Cardiac fibroblast (primary cell): ENCODE measurements around the gene SELENBP1.

ENCODE experiments used
- DNase-seq, 2 donors: peaks; one replicate each; pipeline versions ENCODE4 v3.0.0 to v3.0.0-alpha.2; 2010; ENCODE audit warnings: low read depth in 2 of 2
- H3K4me3 ChIP-seq, 2 donors: replicated peaks in 1 of 2; 1 replicate in 1 of 2; 2 replicates in 1 of 2; pipeline ENCODE4 v1.5.1; 2011; ENCODE audit warnings: low read depth in 2 of 2, low read length in 2 of 2, mild to moderate bottlenecking in 2 of 2, moderate library complexity in 1 of 2
- TF ChIP-seq, protein P1 (sequence below): IDR thresholded peaks from one replicate; pipeline ENCODE4 v1.5.1; 2011; ENCODE audit warnings: low read depth, mild to moderate bottlenecking, low read length, inconsistent platforms

Gene SELENBP1

DNA sequence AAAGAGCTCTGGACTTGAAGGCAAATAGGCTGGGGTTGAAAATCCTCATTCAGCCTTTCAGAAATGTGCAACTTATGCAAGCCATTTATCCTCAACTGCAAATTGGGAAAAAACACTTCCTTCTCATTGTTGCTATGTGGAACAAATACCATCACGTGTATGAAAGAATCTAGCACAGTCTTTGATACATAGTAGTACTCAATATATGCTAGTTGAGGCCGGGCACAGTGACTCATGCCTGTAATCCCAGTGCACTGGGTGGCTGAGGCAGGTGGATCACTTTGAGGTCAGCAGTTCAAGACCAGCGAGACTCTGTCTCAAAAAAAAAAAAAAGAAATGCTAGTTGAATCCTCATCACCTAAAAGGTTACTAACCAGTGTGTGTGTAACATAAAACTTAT lies 53.5 kb downstream of the SELENBP1 start:
- TF ChIP-seq, protein P1, sequence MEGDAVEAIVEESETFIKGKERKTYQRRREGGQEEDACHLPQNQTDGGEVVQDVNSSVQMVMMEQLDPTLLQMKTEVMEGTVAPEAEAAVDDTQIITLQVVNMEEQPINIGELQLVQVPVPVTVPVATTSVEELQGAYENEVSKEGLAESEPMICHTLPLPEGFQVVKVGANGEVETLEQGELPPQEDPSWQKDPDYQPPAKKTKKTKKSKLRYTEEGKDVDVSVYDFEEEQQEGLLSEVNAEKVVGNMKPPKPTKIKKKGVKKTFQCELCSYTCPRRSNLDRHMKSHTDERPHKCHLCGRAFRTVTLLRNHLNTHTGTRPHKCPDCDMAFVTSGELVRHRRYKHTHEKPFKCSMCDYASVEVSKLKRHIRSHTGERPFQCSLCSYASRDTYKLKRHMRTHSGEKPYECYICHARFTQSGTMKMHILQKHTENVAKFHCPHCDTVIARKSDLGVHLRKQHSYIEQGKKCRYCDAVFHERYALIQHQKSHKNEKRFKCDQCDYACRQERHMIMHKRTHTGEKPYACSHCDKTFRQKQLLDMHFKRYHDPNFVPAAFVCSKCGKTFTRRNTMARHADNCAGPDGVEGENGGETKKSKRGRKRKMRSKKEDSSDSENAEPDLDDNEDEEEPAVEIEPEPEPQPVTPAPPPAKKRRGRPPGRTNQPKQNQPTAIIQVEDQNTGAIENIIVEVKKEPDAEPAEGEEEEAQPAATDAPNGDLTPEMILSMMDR = no peak
- DNase-seq = no peak
- H3K4me3 ChIP-seq = no peak overlapping the region

DNA sequence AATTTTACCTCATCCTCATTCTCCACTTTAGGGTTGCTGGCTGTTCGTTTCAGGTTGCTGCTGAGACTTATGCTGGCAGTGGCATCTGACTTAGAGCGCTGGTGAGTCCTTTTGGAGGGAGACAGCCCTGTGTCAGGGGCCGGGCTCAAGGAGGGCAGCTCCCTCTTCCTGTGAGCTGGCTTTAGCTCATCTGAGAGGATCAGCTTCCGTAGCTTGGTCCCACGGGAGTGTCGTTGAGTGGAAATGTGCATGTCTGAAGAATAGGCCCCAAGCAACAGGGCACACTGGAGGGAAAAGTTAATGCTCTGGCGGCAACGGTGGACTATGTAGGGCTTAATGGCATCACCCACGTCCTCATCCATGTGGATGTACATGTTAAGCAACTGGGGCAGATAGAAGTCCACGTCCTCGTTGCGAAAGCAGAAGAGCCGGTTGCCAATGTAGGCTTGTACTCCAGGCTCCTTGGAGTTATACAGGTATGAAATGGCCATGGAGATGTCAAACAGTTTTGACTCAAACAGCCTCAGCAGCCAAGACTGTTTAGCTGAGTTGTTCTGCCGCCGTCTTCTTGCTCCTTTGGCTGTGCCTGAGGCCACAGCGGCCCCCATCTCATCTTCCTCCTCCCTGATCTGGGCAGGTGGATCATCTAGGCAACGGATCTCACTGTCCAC lies 56.8 kb downstream of the SELENBP1 start:
- no peak overlapping the region for H3K4me3 ChIP-seq

More for the DNA sequence above, 56.8 kb downstream of the SELENBP1 start:
- TF ChIP-seq, protein P1 = no peak
- DNase-seq = peak in 1 of 2 donors; percentile 44
